ENCODE data around the gene HIBCH.
"Not testable (repeated sequence)": the region's sequence is repeated elsewhere in the genome, so short reads cannot be mapped to it uniquely, and the experiment has no call there.

DNA sequence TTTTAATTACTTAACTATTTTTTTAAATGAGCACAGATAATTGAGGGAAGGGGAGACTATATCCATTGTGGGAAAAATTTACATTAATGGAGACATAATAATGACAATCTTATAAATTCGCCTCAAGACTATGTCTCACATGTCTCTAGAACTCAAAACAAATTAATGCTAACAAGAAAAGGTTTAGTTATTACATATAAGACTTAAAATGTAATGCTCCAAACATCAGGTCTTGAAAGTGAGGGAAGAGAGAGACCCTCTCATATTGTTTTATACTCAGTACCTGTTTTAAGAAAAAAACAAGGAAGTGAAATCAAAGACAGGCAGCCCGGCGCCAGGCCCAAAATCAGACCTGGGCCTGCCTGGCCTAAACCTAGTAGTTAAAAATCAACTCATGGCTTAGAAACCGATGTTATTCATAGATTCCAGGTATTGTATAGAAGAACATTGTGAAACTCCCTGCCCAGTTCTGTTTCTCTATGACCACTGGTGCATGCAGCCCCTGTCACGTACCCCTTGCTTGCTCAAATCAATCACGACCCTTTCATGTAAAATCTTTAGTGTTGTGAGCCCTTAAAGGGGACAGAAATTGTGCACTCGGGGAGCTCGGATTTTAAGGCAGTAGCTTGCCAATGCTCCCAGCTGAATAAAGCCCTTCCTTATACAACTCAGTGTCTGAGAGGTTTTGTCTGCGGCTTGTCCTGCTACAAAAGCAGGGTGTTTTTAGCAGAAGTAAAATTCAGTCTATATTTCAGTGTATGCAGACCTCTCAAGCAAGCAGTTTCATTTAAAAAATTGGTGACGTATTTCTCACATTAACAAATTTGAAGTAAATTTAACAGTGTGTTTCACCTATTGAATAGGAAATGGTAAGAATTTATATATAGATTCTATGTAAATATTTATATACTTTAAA lies 161.8 kb downstream of the HIBCH start:
- TF ChIP-seq, protein P1, sequence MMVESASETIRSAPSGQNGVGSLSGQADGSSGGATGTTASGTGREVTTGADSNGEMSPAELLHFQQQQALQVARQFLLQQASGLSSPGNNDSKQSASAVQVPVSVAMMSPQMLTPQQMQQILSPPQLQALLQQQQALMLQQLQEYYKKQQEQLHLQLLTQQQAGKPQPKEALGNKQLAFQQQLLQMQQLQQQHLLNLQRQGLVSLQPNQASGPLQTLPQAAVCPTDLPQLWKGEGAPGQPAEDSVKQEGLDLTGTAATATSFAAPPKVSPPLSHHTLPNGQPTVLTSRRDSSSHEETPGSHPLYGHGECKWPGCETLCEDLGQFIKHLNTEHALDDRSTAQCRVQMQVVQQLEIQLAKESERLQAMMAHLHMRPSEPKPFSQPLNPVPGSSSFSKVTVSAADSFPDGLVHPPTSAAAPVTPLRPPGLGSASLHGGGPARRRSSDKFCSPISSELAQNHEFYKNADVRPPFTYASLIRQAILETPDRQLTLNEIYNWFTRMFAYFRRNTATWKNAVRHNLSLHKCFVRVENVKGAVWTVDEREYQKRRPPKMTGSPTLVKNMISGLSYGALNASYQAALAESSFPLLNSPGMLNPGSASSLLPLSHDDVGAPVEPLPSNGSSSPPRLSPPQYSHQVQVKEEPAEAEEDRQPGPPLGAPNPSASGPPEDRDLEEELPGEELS (CRISPR knock-in tag; IDR thresholded peaks at IDR 0.05): not testable (repeated sequence)
- TF ChIP-seq, protein P2, sequence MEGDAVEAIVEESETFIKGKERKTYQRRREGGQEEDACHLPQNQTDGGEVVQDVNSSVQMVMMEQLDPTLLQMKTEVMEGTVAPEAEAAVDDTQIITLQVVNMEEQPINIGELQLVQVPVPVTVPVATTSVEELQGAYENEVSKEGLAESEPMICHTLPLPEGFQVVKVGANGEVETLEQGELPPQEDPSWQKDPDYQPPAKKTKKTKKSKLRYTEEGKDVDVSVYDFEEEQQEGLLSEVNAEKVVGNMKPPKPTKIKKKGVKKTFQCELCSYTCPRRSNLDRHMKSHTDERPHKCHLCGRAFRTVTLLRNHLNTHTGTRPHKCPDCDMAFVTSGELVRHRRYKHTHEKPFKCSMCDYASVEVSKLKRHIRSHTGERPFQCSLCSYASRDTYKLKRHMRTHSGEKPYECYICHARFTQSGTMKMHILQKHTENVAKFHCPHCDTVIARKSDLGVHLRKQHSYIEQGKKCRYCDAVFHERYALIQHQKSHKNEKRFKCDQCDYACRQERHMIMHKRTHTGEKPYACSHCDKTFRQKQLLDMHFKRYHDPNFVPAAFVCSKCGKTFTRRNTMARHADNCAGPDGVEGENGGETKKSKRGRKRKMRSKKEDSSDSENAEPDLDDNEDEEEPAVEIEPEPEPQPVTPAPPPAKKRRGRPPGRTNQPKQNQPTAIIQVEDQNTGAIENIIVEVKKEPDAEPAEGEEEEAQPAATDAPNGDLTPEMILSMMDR (IDR thresholded peaks at IDR 0.05): not testable (repeated sequence)
